GM21786 (cell line): ENCODE data around the gene SLC23A2.

ENCODE experiments used
- ATAC-seq: cut with Tn5 transposase; IDR thresholded peaks from one replicate; pipeline ENCODE4 v1.9.1; 2021; ENCODE audit not compliant: unreplicated experiment

The SLC23A2 gene

DNA sequence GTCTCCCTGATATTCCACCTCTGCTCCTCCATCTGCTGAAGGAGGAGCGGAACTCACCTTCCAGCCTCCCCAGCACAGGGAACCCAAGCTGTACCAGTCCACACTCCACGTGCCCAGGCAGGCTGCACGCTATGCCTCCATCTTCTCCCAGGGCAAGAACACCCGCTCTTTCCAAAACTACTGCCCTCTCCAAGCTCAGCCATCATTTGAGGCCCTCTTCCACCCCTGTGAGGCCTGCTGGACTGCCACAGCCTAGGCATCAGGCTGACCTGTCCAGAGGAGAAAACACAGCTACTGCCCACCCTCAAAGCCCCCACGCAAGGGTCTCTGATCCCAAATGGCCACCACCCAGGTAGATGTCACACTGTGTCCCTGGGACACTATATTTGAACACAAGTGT is 179.7 kb downstream of the SLC23A2 start:
- no peak for ATAC-seq

DNA sequence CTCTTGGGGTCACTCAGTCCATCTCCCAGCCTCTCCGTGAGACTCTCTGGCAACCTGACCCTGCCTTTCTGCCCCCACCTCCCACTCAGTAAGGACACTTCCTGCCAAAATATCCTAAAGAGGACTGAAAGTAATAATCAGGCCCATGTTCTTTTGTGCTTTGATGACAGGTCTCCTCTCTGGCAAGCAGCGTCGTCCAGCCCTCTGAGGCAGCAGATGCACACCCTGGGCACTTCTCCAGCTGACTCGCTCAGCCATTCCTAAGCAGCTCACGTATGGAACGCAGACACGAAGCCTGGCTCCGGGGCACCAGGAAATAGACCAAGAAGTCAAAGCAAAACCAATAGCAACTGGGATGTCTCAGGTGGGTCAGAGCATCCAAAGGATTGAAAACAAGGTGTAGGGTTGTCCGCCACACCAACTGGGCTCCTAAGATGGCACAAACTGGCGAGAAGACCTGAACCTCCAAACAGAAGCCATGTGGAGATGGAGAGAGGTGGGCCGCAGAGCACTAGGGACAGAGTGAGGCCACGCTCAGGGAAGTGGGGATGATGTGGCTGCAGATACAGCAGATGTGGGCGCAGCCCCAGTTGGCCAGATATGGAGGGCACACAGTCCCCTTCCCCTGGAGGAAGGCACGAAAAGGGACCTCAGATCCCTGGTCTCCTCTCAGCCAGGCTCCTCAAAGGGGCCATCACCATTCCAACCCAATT is 180.3 kb downstream of the SLC23A2 start:
- ATAC-seq, result no peak

DNA sequence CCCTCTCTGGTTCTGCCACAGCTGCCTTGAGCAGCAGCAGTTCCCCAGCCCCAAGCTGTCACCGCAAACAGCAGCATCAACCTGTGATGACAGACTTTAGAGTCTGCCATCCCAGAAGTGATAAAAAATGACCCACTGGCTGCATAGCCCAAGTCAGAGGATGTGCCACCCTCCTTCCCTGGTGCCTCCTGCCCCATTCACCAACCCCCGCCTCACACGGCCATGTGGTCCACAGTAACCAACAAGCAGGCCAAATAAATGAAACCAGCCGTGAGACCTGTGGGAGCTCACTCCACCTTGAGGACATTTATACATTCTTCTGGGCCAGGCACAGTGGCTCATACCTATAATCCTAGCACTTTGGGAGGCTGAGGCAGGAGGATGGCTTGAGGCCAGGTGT is 181.4 kb downstream of the SLC23A2 start:
- no peak for ATAC-seq

DNA sequence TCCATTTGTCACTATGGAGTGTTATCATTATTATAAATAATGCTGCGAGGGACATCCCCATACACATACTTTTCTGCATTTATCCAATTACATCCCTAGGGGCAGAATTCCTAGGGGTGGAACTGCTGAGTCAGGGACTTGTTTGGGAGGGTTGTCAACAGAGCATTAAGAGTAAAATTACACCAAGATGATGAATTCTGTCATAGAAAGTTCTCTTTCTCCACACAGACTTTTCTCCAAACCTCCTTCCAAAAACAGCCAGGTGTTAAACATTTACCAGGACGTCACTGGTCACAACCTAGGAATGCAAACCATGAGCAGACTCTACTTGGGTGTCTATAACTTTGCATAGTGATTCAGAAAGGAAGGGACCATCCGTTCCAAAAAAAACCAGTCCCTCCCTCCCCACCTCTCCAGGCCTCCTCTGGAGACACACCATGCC is 184.1 kb downstream of the SLC23A2 start:
- ATAC-seq, result no peak

GRCh38 chr20:4815628-4816027 is 185.7 kb downstream of the SLC23A2 start:
- no peak for ATAC-seq

- peak; percentile 36 for ATAC-seq
These were observed 186.5 kb downstream of the SLC23A2 start for GRCh38 chr20:4814696-4815252.

DNA sequence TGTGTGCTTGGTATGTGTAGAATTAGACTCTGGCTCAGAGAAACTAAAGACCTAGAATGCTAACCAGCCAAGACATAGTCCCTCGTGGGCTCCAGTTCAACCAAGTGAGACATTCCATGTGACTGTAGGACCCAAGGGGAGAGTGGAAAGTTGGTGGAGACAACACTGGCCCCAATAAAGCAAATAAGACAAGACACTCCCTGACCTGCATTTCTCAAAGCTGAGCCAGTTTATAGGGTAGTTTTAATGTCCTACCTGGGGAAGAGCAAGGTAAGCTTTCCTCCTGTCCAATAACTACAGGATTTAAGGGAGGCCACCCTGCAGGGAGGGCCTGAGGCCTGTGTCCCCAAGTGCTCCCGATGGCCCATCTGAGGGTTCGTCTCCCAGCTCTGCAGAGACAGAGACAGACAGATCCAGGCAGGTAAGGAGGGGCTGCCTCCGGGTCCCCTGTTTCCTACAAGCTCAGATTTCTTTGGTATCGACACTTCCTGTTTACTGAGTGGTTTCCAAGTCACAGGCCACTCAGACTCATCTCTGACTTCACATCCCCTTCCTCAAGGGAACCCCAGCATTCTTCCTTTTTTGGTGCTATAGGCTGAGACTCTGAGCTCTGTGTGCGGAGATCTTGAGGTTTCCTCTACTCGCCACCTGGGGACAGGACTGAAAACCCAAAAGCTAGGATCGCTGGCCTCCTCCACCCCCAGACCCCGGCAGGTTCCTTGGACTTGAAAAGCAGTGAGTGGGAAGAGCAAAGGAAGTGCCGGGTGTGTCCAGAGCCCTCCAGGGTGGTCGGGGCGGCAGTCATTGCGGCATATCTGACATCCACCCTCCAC is 187.2 kb downstream of the SLC23A2 start:
- peak; percentile 41 for ATAC-seq

DNA sequence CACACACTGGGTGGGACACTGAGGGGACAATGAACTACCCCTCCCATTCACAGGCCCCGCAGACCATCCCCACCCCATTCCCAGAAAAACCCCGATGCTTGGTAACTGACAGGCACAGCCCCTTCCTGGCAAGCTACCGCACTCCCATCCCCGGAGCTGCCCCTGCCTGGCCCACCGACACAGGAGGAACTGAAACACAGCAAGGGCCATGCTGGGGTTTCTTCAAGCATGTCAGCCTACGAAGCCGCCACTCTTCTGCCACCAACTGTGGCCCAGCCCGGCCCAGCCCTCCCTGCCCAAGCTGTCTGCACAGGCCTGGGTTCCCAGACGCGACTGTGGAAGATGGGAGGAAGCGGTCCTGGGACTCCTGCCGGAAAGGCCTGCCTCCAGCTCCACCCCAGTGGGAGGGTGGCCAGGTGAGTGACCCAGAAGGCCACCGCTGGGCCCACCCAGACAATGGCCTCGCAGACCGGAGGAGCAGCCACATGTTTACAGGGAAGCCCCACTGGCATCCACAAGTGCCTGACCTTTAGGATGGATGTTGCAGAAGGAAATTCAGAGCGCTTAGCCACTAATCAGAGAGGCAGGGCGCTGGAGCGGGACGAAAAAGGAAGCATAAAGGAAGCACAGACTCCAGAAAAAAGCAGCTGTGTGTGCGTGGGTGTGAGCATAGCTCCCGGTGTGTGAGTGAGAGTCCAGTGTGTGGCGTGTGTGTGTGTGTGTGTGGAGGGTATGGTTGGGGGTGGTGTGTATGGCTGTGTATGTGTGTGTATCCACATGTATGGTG is 188.0 kb downstream of the SLC23A2 start:
- ATAC-seq, result peak; percentile 33

GRCh38 chr20:4812641-4813075 is 188.7 kb downstream of the SLC23A2 start:
- ATAC-seq, result peak; percentile 7

DNA sequence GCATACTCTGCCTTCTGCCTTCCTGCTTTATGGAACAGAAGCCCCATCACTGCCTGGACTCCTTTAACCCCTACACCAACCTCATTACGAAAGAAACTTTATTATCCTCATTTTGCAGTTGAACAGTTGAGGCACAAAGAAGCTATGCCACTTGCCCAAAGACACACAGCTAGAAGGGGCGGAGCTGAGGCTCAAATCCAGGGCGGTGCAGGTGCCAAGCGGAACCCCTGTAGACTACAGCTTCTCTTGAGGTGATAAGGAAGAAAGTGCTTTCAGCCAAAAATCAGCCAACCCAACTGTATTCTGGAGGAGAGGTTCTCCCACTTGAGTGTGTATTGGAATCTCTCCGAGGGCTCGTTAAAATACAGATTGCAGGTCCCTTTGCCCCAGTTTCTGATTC is 189.1 kb downstream of the SLC23A2 start:
- no peak for ATAC-seq

DNA sequence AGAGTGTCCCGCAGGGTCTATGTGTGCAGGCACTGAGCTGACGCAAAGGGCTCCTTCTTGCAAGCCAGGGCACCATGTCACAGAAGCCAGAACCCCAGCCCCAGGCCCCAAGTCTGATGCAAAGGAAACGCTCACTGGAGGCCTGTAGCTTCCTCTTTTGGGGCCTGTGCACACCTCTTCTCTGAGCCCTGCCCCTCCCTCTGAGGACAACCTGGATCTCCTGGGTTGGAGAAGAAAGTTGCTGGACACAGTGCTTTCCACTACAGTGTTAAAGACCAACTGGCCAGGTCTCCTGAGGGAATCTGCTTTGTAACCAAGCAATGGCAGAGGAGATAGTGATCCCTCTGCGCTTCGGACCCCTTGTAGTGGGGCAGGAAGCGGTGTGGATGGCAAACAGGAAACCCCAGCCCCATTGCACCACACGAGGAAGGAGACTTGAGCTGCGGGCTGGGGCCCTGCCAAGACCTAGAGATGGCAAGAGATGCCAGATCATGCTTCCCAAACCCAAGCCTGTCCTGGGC is 189.6 kb downstream of the SLC23A2 start:
- no peak for ATAC-seq

DNA sequence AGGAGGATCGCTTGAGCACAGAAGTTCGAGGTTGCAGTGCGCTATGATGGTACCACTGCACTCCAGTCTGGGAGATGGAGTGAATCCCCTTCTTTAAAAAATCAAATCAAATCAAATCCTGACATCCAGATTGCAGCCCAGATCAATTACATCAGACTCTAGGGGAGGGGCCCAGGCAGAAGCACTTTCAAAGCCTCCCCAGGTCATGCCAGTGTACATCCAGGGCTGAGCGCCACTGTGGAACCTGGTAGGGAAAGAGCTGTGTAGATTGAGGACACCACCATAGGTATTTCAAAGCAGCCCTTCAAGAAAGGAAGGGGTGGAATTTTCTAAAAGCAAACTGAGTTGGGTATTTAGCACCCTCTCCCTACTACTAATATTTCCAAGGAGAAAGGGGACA is 190.1 kb downstream of the SLC23A2 start:
- no peak for ATAC-seq

DNA sequence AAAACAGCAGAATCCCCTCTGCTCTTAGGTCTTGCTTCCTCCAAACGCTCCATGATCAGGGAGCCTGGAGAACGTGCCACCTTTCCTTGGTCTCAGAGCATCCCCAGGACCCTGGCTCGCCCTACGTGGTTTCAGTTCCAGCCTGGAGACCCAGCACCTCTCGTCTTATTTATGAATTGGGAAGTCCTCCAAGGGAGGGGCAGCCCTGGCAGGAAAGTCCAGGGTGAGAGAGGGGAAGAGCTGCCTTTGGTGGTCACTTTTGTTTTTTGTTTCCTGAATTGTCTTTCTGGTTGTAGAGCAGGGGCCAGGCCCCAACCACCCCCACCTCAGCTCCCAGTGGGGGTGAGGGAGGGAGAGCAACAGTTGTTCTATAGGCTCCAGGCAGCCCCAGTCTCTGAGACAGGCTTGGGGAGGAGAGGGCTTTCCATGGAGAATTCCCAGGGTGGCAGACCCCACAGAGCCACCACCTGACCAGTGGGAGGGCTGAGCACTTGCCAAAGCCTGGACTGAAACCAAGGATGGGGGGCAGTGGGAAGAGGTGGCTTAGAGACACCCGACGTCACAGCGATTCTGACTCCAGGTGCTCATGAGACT is 190.8 kb downstream of the SLC23A2 start:
- ATAC-seq, result no peak

GRCh38 chr20:4809707-4810106 is 191.6 kb downstream of the SLC23A2 start:
- peak; percentile 16 for ATAC-seq

GRCh38 chr20:4808872-4809271 is 192.4 kb downstream of the SLC23A2 start:
- no peak for ATAC-seq

DNA sequence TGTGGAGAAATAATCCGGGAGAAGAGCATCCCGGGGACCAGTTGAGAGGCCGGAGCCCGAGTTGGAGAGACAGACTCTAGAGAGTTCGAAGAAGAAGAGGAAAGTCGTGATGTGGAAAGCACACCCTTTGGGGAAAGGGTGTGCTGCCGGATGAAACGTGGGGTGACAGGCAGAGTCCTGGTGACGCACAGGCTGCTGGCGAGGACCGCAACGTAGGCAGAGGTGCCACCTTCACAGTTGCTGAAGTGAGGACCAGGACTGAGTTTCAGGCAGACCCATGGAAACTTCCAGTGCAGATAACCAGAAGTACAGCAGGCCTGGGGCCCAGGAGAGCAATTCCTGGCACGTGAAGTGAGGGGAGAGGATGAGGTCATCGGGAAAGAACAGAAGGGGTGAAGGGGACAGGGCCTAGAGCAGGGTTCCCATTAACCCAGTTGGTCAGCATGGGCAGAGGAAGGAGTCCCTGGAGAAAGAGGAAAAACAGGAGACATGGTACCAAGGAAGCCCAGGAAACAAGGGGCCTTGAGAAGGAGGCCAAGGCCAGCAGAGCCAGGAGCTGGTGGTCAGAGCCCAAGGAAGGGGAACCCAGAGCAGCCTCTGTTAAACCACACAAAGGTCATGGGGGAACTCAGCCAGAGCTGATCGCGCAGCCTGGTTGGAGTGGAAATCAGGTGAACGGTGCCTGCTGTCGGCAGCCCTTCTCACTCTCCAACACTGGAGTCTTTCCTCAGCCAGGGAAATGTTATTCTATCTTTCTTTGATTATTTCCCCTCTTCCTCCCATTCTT is 195.5 kb downstream of the SLC23A2 start:
- ATAC-seq, result no peak

DNA sequence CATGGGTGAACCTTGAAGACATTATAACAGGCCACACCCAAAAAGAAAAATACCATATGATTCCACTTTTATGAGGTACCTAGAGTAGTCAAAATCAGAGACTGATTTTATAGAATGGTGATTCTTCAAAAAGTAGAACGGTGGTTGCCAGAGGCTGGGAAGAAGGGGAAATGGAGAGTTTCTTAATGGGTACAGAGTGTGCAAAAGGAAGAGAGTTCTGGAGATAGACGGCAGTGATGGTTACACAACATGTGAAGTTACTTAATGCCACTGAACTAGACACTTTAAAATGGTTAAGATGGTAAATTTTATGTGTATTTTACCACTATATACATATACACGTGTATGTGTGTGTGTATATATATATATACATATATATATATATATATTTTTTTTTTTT is 198.8 kb downstream of the SLC23A2 start:
- no peak for ATAC-seq
